HepG2 (cell line): ENCODE measurements around the gene GNGT2. TPM values are rescaled to one million over a fixed set of nuclear protein-coding genes. Genes with fewer than 3 reads are reported as not detected.

Source experiments
- ATAC-seq: fragments of 200-7000 bp; cut with Tn5 transposase; 3 replicates; pipeline ENCODE4 v1.9.1; 2020; ENCODE audit warnings: mild to moderate bottlenecking, moderate library complexity
- BruUV-seq: library from RNA; stranded (reverse); fragments of 400-500 nt; replicated peaks from 2 replicates; lab custom pipeline; 2021; lab: Mats Ljungman, UMichigan
- CTCF ChIA-PET: fragments of 300-600 bp; formaldehyde crosslinking; extraction: SDS; loops from one replicate; lab custom pipeline; 2021; ENCODE audit warnings: low total read pairs, inconsistent platforms, low intra/inter-chr PET ratio; lab: Yijun Ruan, JAX
- POLR2A ChIA-PET: fragments of 350-600 bp; sonication (Branson Sonifier 250); formaldehyde crosslinking; loops from one replicate; lab custom pipeline; 2020; ENCODE audit warnings: antibody characterized with exemption, inconsistent platforms; lab: Yijun Ruan, JAX
- DNase-seq: peaks from one replicate; pipeline ENCODE4 v3.0.0-alpha.2; 2015; ENCODE audit warnings: low spot score
- FAIRE-seq: peaks from 3 replicates; lab custom pipeline; 2011; peaks lifted over from hg19 to GRCh38; lab: Jason Lieb, UNC
- H2AFZ ChIP-seq: one replicate; pipeline ENCODE4 v1.6.1; 2011; ENCODE audit warnings: low read length, inconsistent platforms
- H3K27ac ChIP-seq: fragments of 300-600 bp; 3 replicates; pipeline ENCODE4 v1.8.0; 2011; ENCODE audit warnings: mixed run types, mild to moderate bottlenecking, mixed read lengths, low read length, inconsistent platforms; ENCODE audit not compliant: insufficient read depth; ENCODE audit errors: extremely low read length
- H3K27me3 ChIP-seq, 2 experiments: fragments of 200-600 bp in 1 of 2; 2 replicates in 1 of 2; 3 replicates in 1 of 2; pipeline versions ENCODE4 v1.6.0 to v1.8.0; 2011; ENCODE audit warnings: low read length in 2 of 2, mild to moderate bottlenecking in 2 of 2, moderate library complexity in 2 of 2, inconsistent platforms in 1 of 2; ENCODE audit not compliant: insufficient read depth in 2 of 2, control insufficient read depth in 1 of 2
- H3K36me3 ChIP-seq, 2 experiments: fragments of 200-600 bp in 1 of 2; replicated peaks in 1 of 2; 2 replicates in 1 of 2; 3 replicates in 1 of 2; pipeline versions ENCODE4 v1.5.1 to v1.8.0; 2011; ENCODE audit warnings: low read length in 2 of 2, inconsistent platforms in 1 of 2; ENCODE audit not compliant: insufficient read depth in 2 of 2, control insufficient read depth in 1 of 2
- H3K4me1 ChIP-seq: 2 replicates; pipeline ENCODE4 v1.5.1; 2012; ENCODE audit warnings: low read length, inconsistent platforms; ENCODE audit not compliant: insufficient read depth
- H3K4me2 ChIP-seq: 2 replicates; pipeline ENCODE4 v1.6.0; 2011; ENCODE audit warnings: low read depth, low read length, inconsistent platforms
- H3K4me3 ChIP-seq, 3 experiments: fragments of 200-600 bp in 1 of 3; sonication (generic), shearing (Covaris generic) in 1 of 3; replicated peaks in 1 of 3; 2 replicates each; pipeline ENCODE4 v1.5.1; 2011 to 2016; ENCODE audit warnings: low read length in 3 of 3, inconsistent platforms in 2 of 3, low read depth in 2 of 3, mild to moderate bottlenecking in 2 of 3, control low read depth in 1 of 3, mixed read lengths in 1 of 3; ENCODE audit not compliant: insufficient read depth in 1 of 3
- H3K79me2 ChIP-seq: one replicate; pipeline ENCODE4 v1.6.1; 2011; ENCODE audit warnings: low read length, inconsistent platforms; ENCODE audit not compliant: insufficient read depth
- H3K9ac ChIP-seq: 2 replicates; pipeline ENCODE4 v1.6.0; 2011; ENCODE audit warnings: mild to moderate bottlenecking, low read depth, low read length, inconsistent platforms; ENCODE audit not compliant: insufficient read depth
- H3K9me3 ChIP-seq: 2 replicates; pipeline ENCODE4 v1.5.1; 2012; ENCODE audit warnings: mild to moderate bottlenecking, low read length
- H4K20me1 ChIP-seq: 2 replicates; pipeline ENCODE4 v1.6.0; 2011; ENCODE audit warnings: inconsistent platforms, mild to moderate bottlenecking, low read length, moderate library complexity; ENCODE audit not compliant: insufficient read depth
- ASH2L ChIP-seq: fragments of 300-600, 200-600 bp; sonication (generic); IDR thresholded peaks from 2 replicates; pipeline ENCODE4 v1.7.0; 2017; ENCODE audit warnings: low read depth, mild to moderate bottlenecking, moderate library complexity, mixed read lengths, low read length; ENCODE audit not compliant: insufficient read length
- SALL1 ChIP-seq: sonication (generic); formaldehyde crosslinking; IDR thresholded peaks from 2 replicates; pipeline ENCODE4 v1.8.0; 2022; ENCODE audit warnings: mild to moderate bottlenecking, missing genetic modification reagents
- SRF ChIP-seq: IDR thresholded peaks from 2 replicates; pipeline ENCODE4 v1.6.1; 2011; ENCODE audit warnings: mild to moderate bottlenecking, low read depth, low read length, moderate library complexity
- ZNF44 ChIP-seq: sonication (generic); formaldehyde crosslinking; IDR thresholded peaks from 2 replicates; pipeline ENCODE4 v1.5.1; 2020; ENCODE audit warnings: mild to moderate bottlenecking, missing genetic modification reagents
- WGBS: methylation state at CpG from one replicate; pipeline ENCODE4 v1.1.6; 2017; ENCODE audit warnings: low lambda C conversion rate; 5-methylcytosine and 5-hydroxymethylcytosine counted together
- in situ Hi-C: cut with HindIII; loops from 2 replicates; pipeline ENCODE4 v1.10.0; 2017; ENCODE audit warnings: low pct_unique_long_range_greater_than_20kb; ENCODE audit not compliant: extremely low pct_ligation_motif_present
- intact Hi-C: fragments of 100-400 bp; cut with micrococcal nuclease; formaldehyde crosslinking; loops from one replicate; pipeline ENCODE4 v1.10.0; 2022; ENCODE audit not compliant: unreplicated experiment
- polyA plus RNA-seq, 8 experiments: library from polyadenylated mRNA; depleted of rRNA in 3 of 8; stranded (reverse) in 7 of 8; unstranded in 1 of 8; fragments of >200 nt; fragmentation: Illumina TruSeq in 4 of 8; extraction: Trizol in 4 of 8; gene quantifications; 2 replicates each; pipeline versions ENCODE4 v1.2.1 to v1.2.3, GENCODE V29; 2011 to 2016; ENCODE audit warnings: low read depth in 4 of 8, missing spikeins in 1 of 8, mixed read lengths in 1 of 8; ENCODE audit not compliant: insufficient read depth in 1 of 8
- total RNA-seq, 5 experiments: library from RNA; depleted of rRNA; stranded (reverse); fragments of >200 nt; fragmentation: Illumina TruSeq; extraction: Trizol; gene quantifications; 2 replicates each; pipeline ENCODE4 v1.2.3, GENCODE V29; 2016; ENCODE audit warnings: low read depth in 1 of 5
- TF ChIP-seq, protein P1 (sequence below): sonication (generic); formaldehyde crosslinking; IDR thresholded peaks from 2 replicates; pipeline ENCODE4 v1.5.0; 2020; ENCODE audit warnings: mild to moderate bottlenecking, missing genetic modification reagents, moderate library complexity
- TF ChIP-seq, protein P2 (sequence below): sonication (generic); formaldehyde crosslinking; IDR thresholded peaks from 2 replicates; pipeline ENCODE4 v1.5.1; 2020; ENCODE audit warnings: missing genetic modification reagents, mild to moderate bottlenecking, borderline replicate concordance
- TF ChIP-seq, protein P3 (sequence below): sonication (generic); formaldehyde crosslinking; IDR thresholded peaks from 2 replicates; pipeline ENCODE4 v1.9.0; 2021; ENCODE audit warnings: mild to moderate bottlenecking, missing genetic modification reagents

GNGT2 gene
- total and polyA plus RNA-seq, 2 of the 13 experiments (the other 11 are each of a cell fraction or from before 2014, with no cell fraction given) = not detected

DNA sequence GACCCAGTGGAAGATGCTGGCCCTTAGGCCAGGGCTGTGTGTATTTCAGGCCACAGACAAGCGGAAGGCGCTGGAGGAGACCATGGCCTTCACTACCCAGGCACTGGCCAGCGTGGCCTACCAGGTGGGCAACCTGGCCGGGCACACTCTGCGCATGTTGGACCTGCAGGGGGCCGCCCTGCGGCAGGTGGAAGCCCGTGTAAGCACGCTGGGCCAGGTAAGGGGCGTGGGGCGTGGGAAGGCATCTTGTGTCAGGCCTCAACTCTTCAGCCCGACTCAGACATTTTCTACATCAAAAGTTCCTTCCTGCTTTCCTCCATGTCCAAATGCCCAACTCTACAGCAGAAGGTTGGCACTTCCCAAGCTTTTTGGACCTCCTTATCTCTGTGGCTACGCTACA, 6.1 kb upstream of the GNGT2 start (continued):
- TF ChIP-seq ZNF44 (CRISPR knock-in tag) = no peak
- TF ChIP-seq, protein P1, sequence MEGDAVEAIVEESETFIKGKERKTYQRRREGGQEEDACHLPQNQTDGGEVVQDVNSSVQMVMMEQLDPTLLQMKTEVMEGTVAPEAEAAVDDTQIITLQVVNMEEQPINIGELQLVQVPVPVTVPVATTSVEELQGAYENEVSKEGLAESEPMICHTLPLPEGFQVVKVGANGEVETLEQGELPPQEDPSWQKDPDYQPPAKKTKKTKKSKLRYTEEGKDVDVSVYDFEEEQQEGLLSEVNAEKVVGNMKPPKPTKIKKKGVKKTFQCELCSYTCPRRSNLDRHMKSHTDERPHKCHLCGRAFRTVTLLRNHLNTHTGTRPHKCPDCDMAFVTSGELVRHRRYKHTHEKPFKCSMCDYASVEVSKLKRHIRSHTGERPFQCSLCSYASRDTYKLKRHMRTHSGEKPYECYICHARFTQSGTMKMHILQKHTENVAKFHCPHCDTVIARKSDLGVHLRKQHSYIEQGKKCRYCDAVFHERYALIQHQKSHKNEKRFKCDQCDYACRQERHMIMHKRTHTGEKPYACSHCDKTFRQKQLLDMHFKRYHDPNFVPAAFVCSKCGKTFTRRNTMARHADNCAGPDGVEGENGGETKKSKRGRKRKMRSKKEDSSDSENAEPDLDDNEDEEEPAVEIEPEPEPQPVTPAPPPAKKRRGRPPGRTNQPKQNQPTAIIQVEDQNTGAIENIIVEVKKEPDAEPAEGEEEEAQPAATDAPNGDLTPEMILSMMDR = no peak
- TF ChIP-seq SALL1 (CRISPR knock-in tag) = no peak
- no peak for TF ChIP-seq ASH2L
- TF ChIP-seq, protein P2, sequence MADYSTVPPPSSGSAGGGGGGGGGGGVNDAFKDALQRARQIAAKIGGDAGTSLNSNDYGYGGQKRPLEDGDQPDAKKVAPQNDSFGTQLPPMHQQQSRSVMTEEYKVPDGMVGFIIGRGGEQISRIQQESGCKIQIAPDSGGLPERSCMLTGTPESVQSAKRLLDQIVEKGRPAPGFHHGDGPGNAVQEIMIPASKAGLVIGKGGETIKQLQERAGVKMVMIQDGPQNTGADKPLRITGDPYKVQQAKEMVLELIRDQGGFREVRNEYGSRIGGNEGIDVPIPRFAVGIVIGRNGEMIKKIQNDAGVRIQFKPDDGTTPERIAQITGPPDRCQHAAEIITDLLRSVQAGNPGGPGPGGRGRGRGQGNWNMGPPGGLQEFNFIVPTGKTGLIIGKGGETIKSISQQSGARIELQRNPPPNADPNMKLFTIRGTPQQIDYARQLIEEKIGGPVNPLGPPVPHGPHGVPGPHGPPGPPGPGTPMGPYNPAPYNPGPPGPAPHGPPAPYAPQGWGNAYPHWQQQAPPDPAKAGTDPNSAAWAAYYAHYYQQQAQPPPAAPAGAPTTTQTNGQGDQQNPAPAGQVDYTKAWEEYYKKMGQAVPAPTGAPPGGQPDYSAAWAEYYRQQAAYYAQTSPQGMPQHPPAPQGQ (CRISPR knock-in tag) = no peak

DNA sequence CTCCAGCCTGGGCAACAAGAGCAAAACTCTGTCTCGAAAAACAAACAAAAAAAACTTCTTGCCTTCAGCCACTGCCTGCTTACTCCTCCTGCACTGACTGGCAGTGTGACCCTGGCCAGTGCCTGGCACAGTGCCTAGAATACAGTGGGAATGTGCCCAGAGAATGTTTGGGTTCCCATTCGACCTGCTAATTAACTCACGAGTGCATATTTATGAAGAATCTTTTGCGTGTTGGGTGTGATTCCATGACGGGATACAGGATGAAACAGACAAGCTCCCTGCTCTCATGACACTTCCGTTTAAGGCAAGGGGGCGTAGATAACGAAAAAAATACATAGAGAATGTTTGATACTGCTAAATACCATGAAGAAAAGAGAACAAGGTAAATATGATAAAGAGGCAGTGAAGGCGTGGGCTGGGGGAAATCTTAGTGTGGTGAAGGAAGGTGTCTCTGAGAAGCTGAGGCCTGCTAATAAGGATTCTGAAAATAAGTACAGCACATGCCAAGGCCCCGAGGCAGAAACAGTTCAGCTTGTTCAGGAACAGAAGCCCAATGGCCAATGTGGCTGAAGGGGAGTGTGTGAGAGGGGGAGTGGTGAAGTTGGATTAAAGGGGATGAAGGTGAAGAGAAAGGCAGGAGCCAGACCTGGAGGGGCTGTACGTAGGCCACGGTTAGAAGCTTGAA, 4.4 kb upstream of the GNGT2 start:
- in situ Hi-C loops = no loop called here
- POLR2A ChIA-PET = no interaction called here

More for the DNA sequence above, 4.4 kb upstream of the GNGT2 start:
- Histone ChIP-seq H3K79me2 (no peaks in the 10 kb centered on the region), H3K4me2 (no peak overlapping the region), H3K27ac (no peak overlapping the region), H2AFZ (no peak overlapping the region), H3K9me3 (no peaks in the 10 kb centered on the region), H3K4me1 (no peaks in the 10 kb centered on the region), H3K36me3 (no peaks in the 10 kb centered on the region), H3K27me3 (peaks cover 10 to 77% of the 10 kb centered on the region in 2 experiments), H3K9ac (no peak overlapping the region), H4K20me1 (no peaks in the 10 kb centered on the region), H3K4me3 (no peak overlapping the region)
- CTCF ChIA-PET = no interaction called here
- DNase-seq (no peak), ATAC-seq (no peak), FAIRE-seq (no peak)
- intact Hi-C loops = no loop called here
- BruUV-seq = no TSS peak
- WGBS = 16% methylated on average over 12 of the region's 12 CpGs
- TF ChIP-seq, protein P3, sequence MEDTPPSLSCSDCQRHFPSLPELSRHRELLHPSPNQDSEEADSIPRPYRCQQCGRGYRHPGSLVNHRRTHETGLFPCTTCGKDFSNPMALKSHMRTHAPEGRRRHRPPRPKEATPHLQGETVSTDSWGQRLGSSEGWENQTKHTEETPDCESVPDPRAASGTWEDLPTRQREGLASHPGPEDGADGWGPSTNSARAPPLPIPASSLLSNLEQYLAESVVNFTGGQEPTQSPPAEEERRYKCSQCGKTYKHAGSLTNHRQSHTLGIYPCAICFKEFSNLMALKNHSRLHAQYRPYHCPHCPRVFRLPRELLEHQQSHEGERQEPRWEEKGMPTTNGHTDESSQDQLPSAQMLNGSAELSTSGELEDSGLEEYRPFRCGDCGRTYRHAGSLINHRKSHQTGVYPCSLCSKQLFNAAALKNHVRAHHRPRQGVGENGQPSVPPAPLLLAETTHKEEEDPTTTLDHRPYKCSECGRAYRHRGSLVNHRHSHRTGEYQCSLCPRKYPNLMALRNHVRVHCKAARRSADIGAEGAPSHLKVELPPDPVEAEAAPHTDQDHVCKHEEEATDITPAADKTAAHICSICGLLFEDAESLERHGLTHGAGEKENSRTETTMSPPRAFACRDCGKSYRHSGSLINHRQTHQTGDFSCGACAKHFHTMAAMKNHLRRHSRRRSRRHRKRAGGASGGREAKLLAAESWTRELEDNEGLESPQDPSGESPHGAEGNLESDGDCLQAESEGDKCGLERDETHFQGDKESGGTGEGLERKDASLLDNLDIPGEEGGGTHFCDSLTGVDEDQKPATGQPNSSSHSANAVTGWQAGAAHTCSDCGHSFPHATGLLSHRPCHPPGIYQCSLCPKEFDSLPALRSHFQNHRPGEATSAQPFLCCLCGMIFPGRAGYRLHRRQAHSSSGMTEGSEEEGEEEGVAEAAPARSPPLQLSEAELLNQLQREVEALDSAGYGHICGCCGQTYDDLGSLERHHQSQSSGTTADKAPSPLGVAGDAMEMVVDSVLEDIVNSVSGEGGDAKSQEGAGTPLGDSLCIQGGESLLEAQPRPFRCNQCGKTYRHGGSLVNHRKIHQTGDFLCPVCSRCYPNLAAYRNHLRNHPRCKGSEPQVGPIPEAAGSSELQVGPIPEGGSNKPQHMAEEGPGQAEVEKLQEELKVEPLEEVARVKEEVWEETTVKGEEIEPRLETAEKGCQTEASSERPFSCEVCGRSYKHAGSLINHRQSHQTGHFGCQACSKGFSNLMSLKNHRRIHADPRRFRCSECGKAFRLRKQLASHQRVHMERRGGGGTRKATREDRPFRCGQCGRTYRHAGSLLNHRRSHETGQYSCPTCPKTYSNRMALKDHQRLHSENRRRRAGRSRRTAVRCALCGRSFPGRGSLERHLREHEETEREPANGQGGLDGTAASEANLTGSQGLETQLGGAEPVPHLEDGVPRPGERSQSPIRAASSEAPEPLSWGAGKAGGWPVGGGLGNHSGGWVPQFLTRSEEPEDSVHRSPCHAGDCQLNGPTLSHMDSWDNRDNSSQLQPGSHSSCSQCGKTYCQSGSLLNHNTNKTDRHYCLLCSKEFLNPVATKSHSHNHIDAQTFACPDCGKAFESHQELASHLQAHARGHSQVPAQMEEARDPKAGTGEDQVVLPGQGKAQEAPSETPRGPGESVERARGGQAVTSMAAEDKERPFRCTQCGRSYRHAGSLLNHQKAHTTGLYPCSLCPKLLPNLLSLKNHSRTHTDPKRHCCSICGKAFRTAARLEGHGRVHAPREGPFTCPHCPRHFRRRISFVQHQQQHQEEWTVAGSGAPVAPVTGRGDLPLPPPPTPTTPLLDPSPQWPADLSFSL (CRISPR knock-in tag) = no peak
- TF ChIP-seq SRF = peak; percentile 32; the same call in 1 of the 2 replicates
